ENCODE data around the gene ZNF83.
"Not testable (repeated sequence)": the region's sequence is repeated elsewhere in the genome, so short reads cannot be mapped to it uniquely, and the experiment has no call there.

Gene ZNF83

DNA sequence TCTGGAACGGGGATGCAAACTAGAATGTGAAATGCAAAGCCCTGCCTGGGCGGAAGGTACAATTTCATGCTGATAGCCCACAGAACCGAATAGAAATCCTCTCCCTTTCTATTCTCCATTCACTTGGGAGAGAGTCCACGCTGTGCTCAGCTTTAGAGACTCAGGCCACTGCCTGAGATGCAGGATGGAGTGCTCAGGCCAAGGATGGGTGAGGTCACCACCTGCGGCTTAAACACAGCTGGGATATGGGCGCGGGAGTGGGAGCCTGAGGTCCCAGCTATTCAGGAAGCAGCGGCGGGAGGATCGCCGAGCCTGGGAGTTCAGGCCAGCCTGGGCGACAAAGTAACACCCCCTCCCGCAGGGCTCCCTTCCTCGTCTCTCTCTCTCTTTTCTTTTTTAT lies 446 bp upstream of the ZNF83 start:
- no peak for DNase-seq

DNA sequence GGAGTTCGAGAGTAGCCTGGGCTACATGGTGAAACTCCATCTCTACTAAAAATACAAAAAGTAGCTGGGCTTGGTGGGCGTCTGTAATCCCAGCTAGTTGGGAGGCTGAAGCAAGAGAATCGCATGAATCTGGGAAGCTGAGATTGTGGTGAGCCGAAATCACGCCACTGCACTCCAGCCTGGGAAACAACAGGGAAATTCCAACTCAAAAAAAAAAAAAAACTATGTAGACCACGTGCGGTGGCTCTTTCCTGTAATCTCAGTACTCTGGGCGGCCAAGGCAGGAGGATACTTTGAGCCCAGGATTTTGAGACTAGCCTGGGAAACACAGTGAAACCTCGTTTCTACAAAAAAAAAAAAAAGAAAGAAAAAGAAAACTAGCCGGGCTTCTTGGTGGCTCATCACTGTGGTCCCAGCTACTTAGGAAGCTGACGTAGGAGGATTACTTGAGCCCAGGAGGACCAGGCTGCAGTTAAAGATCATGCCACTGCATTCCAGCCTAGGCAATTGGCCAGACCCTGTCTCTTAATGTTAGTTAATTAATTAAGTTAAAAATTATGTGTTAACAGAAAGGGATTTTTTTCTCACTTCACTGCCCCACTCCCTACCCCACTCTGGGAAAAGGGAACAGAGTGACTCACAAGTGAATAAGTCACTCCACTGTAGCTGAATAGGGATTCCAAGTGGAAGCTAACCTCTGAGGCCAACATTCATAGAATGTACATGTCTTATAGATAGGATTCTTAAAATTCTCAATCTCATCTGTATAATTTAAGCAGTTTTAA lies 2.2 kb downstream of the ZNF83 start:
- DNase-seq: no peak

DNA sequence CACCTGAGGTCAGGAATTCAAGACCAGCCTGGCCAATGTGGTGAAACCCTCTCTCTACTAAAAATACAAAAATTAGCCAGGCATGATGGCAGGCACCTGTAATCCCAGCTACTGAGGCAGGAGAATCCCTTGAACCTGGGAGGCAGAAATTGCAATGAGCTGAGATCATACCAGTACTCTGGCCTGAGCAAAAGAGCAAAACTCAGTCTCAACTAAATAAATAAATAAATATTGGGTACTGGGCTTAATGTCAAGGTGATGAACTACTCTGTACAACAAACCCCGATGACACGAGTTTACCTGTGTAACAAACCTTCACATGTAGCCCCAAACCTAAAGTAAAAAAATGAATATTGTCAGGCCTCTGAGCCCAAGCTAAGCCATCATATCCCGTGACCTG lies 10.7 kb downstream of the ZNF83 start:
- not testable (repeated sequence) for DNase-seq

GRCh38 chr19:52626915-52627314 lies 11.2 kb downstream of the ZNF83 start:
- DNase-seq: no peak

GRCh38 chr19:52622261-52622660 lies 15.9 kb downstream of the ZNF83 start:
- no peak for DNase-seq

DNA sequence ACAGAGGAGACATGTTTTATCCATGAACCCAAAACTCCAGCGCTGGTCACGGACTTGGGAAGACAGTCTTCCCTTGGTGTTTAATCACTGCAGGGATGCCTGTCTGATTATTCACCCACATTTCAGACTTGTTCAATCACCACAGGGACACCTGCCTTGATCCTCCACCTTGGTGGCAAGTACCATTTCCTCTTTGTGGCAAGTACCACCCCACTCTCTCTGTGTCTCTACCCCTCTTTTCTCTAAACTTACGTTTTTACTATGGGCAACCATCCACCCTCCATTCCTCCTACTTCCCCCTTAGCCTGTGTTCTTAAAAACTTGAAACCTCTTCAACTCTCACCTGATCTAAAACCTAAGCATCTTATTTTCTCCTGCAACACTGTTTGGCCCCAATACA lies 16.8 kb downstream of the ZNF83 start:
- no peak for DNase-seq

DNA sequence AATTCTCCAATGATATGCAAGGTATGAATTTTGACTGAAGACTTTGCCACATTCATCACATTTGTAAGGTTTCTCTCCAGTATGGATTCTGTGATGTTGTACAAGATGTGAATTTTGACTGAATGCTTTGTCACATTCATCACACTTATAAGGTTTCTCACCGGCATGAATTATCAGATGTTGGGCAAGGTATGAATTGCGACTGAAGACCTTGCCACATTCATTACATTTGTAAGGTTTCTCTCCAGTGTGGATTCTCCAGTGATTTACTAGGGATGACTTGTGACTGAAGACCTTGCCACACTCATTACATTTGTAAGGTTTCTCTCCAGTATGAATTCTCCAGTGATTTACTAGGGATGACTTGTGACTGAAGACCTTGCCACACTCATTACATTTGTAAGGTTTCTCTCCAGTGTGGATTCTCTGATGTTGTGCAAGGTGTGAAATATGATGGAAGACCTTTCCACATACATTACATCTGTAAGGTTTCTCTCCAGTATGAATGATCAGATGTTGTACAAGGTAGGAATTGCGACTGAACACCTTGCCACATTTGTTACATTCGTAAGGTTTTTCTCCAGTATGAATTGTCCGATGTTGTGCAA lies 24.8 kb downstream of the ZNF83 start:
- no peak for DNase-seq

DNA sequence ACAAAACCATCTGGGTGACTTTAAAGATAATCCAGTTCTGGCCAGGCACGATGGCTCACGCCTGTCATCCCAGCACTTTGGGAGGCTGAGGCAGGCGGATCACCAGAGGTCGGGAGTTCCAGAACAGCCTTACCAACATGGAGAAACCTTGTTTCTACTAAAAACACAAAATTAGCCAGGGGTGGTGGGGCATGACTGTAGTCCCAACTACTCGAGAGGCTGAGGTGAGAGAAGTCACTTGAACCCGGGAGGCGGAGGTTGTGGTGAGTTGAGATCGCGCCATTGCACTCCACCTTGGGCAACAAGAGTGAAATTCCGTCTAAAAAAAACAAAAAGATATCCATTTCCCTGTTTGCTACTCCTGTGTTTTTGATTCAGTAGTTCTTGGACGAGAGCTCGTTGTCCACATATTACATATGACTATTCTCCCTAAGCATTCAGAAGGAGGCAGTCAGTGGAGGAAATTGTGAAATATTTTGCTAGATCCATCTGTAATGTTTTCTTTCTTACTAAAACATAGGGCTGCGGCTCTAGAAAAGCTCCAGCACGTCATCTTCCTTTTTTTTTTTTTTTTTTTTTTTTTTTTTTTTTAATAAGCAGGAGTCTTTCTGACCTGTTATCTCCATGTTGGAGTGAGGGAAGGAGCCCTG lies 34.5 kb downstream of the ZNF83 start:
- DNase-seq: no peak

- DNase-seq: no peak
These were observed 35.2 kb downstream of the ZNF83 start for GRCh38 chr19:52602941-52603340.

GRCh38 chr19:52601974-52602366 lies 36.2 kb downstream of the ZNF83 start:
- not testable (repeated sequence) for DNase-seq

DNA sequence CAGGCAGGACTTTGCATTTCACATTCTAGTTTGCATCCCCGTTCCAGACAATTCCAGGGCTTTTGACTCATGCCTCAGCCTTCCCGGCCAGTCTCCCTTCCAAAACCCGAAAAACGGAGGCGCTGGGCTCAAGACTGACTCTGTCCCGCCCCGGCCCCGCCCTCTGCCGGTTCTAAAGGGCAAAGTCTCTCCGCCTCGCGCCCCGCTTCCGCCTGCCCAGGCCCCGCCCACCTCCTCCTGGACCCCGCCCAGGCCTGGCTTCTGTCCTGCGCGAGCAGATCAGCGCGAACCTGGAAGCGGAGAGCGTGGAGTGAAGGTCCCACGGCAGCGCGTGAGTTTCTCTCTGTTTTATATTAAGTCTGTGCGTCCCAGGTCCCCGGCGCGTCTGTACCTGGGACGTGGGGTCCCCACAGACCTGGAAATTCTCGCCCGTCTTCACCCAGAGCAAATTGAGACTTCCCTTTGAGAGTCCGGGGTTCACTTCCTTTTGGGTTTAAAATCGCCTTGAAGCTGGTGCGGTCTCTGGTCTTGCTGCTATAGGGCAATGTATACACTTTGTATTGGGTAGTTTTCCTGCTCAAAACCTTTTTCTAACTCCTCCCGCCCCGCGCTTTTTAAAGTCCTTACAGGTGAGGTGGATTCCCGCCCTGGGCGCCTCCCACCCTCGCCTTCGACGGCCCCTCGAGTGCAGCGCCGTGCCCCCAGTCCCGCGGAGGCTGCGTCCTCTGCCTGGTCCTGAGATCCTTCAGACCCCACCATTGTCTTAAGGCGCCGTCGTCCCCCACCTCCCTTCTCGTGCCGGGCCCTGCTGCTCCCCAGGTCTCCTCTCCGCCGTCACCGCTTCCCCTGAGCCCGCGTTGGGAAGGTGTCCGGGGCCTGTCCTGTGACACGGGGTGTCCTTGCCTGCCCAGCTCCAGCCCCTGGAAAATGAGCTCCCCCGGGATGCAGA lies 36.9 kb downstream of the ZNF83 start:
- peak; percentile 91 for DNase-seq

- DNase-seq: no peak
These were observed 37.5 kb downstream of the ZNF83 start for GRCh38 chr19:52600639-52601024.

GRCh38 chr19:52599241-52599640 lies 38.9 kb downstream of the ZNF83 start:
- no peak for DNase-seq

DNA sequence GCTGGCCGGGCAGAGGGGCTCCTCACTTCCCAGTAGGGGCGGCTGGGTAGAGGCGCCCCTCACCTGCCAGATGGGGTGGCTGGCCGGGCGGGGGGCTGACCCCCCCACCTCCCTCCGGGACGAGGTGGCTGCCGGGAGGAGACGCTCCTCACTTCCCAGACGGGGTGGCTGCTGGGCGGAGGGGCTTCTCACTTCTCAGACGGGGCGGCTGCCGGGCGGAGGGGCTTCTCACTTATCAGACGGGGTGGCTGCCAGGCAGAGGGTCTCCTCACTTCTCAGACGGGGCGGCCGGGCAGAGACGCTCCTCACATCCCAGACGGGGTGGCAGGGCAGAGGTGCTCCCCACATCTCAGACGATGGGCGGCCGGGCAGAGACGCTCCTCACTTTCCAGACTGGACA lies 44.7 kb downstream of the ZNF83 start:
- not testable (repeated sequence) for DNase-seq

GRCh38 chr19:52592301-52592700 lies 45.9 kb downstream of the ZNF83 start:
- no peak for DNase-seq

DNA sequence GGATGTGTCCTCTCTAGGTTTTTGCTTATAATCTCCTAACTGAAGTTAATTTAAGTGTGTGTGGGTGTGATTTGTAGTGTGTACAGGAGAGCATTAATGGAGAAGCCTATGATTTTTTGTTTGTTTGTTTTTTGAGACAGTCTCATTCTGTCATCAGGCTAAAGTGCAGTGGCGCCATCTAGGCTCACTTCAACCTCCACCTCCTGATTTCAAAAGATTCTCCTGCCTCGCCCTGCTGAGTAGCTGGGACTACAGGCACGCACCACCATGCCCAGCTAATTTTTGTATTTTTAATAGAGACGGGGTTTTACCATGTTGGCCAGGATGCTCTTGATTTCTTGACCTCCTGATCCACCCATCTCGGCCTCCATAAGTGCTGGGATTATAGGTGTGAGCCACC lies 47.4 kb downstream of the ZNF83 start:
- DNase-seq: no peak

DNA sequence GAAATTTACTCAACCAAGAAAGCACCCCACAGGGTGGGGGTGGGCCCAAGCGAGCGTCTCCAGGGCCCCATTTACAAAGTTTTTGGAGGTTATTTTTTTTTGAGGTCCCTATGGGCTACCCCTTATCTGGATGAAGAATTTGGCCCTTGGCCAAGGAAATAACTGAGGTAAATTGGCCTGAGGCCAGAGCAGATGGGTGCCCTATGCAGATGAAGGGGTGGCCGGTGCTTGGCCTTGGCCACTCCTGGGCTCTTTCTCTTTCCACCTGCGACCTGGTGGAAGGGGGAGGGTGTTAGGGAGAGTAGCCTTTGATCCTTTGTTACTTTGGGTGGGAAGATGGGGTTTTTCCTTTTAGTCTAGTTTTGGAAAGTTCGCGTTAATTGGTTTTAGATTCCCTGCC lies 52.6 kb downstream of the ZNF83 start:
- DNase-seq: no peak

DNA sequence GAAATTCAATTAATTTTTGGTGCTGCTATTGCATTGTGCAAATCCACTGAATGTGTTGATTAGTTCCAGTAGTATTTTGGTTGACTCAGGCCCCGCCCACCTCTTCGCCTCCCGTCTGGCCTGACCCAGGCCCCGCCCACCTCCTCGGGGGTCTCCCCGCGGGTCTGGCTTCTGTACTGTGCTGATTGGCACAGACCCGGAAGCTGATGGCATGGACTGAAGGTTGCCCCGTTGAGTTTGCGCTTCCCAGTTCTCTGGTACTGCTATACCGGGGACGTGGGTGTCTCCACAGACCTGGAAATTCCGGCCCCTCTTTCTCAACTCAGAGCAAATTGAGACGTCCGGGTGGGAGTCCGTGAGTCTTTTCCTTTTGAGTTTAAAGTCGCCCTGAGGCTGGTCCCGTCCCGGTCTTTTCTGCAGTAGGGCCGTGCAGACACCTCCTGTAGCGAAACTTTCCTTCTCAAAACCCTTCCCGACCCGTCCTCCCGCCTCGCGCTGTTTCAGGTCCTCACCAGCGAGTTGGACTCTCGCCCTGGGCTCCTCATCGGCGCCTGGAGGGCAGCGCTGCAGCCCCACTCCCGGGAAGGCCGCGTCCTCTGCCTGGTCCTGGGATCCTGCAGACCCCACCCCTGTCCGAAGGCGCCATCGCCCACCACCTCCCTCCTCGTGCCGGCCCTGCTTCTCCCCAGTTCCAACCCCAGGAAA lies 53.3 kb downstream of the ZNF83 start:
- DNase-seq: no peak

DNA sequence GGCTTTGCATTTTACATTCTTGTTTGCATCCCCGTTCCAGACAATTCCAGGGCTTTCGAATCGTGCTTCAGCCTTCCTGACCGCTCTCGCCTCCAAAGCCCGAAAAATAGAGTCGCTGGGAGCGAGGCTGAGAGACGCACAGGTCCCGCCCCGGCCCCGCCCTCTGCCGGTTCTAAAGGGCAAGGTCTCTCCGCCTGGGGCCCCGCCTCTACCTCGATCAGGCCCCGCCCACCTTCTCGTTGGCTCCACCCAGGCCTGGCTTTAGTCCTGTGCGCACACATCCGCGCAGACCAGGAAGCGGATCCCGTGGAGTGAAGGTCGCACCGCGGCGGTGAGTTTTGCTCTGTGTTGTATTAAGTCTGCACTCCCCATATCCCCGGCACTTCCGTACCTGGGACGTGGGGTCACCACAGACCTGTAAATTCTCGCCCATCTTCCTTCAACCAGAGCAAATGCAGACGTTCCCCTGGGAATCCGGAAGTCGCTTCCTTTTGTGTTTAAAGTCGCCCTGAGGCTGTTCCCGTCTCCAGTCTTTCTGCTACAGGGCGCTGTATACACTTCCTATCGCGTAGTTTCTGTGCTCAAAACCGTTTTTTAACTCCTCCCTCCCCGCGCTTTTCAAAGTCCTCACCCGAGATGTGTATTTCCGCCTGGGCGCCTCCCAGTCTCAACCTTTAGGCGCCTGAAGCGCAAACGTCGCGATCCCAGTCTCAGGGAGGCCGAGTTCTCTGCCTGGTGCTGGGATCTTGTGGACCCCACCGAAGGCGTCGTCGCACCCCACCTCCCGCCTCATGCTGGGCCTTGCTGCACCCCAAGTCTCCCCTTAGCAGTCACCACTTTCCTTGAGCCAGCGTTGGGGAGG lies 67.9 kb downstream of the ZNF83 start, which contains the start of gene ZNF701:
Gene ZNF701 (plus strand): TSS at position 288 of the 862 bp plus-strand sequence. CDS start 3,861 bp downstream, outside the sequence.
- peak; percentile 76 for DNase-seq

DNA sequence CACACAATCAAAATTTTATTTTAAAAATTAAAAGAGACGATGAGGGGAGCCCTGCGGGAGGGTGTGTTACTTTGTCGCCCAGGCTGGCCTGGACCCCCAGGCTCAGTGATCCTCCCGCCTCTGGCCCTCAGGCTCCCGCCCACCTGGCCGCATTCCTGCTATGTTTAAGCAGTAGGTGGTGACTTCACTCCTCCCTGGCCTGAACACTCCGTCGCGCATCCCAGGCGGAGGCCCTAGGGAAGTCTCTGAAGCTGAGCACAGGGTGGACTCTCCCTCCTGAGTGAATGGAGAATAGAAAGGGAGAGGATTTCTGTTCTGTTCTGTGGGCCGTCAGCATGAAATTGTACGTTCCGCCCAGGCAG lies 68.5 kb downstream of the ZNF83 start:
- not testable (repeated sequence) for DNase-seq

GRCh38 chr19:52567921-52568320 lies 70.2 kb downstream of the ZNF83 start:
- no peak for DNase-seq
